ENCODE data around the gene WFDC12. TPM values are rescaled to one million over a fixed set of nuclear protein-coding genes. Genes with fewer than 3 reads are reported as not detected.

WFDC12 gene
- not detected in 5 replicates for total RNA-seq (2022; extraction: Qiagen RNA extraction; ENCODE audit: low read depth)

GRCh38 chr20:45124365-45124764, at the start of gene WFDC12:
TSS of gene WFDC12 (minus strand) at chr20:45124465. CDS start at chr20:45124447, 18 bp downstream.

GRCh38 chr20:45114465-45115385, 9.5 kb downstream of the WFDC12 start, which contains the start of gene WFDC5:
TSS of gene WFDC5 (minus strand) at chr20:45115174. CDS start at chr20:45115083, 91 bp downstream.

DNA sequence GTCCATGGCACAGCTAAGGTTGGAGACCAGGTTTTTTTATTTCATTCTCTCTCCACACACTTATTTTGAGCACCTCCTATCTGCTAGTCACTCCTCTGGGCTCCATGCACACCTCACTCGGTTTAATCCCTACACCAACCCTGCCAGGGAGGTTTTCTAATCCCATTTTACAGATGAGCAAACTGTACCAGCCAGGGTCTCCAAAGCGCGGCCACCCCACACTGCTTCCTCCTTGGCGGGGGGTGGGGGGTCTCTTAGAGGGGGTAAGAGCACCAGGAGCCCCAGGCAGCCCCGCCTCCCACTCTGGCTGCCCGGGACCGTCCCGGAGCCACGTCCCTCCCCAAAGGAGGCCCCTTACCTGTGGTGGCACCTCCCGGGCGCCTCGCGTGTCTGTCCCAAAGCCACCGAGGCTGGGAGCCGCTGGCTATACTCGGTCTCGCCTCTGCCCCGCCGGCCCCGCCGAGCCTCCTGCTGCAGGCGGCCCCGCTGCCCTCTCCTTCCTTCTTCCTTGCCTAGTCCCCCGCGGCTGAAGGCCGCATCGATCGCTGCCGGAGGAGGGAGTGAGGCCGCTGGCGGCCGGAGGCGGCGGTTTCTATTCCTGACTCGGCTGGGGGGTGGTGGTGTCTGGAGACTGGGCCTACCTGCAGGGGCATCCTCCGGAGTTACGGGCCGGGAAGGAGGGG, 23.6 kb downstream of the WFDC12 start, which contains the start of gene KCNS1:
TSS of gene KCNS1 (minus strand) at position 565 of the 683 bp plus-strand sequence. CDS start 1,891 bp downstream, outside the sequence.

Other genes with a start within 250 kb of the WFDC12 start
- 186 to 212 TPM (median 197 TPM) in 5 replicates for gene YWHAB, start 238.8 kb downstream of the WFDC12 start, total RNA-seq (2022; extraction: Qiagen RNA extraction; ENCODE audit: low read depth)
- gene PABPC1L, start 214.4 kb downstream of the WFDC12 start, total RNA-seq (2022; extraction: Qiagen RNA extraction; ENCODE audit: low read depth): 14.2 to 20.2 TPM (median 17.9 TPM) in 5 replicates
- gene TOMM34, start 164.1 kb downstream of the WFDC12 start, total RNA-seq (2022; extraction: Qiagen RNA extraction; ENCODE audit: low read depth): 39.4 to 43.9 TPM (median 42.4 TPM) in 5 replicates
- gene STK4, start 158.0 kb downstream of the WFDC12 start, total RNA-seq (2022; extraction: Qiagen RNA extraction; ENCODE audit: low read depth): 11.9 to 16.8 TPM (median 13.8 TPM) in 5 replicates
- not detected in 5 replicates for gene KCNS1, start 23.3 kb downstream of the WFDC12 start, total RNA-seq (2022; extraction: Qiagen RNA extraction; ENCODE audit: low read depth)
- gene WFDC5, start 9.3 kb downstream of the WFDC12 start, total RNA-seq (2022; extraction: Qiagen RNA extraction; ENCODE audit: low read depth): not detected in 5 replicates
- 1.9 to 3.2 TPM (median 2.4 TPM) in 5 replicates for gene PI3, start 50.4 kb upstream of the WFDC12 start, total RNA-seq (2022; extraction: Qiagen RNA extraction; ENCODE audit: low read depth)
- gene SEMG1, start 82.6 kb upstream of the WFDC12 start, total RNA-seq (2022; extraction: Qiagen RNA extraction; ENCODE audit: low read depth): not detected in 5 replicates
- not detected in 5 replicates for gene SEMG2, start 96.9 kb upstream of the WFDC12 start, total RNA-seq (2022; extraction: Qiagen RNA extraction; ENCODE audit: low read depth)
- gene SLPI, start 130.1 kb upstream of the WFDC12 start, total RNA-seq (2022; extraction: Qiagen RNA extraction; ENCODE audit: low read depth): 8.8 to 14.6 TPM (median 11.2 TPM) in 5 replicates
- not detected in 5 replicates for gene RBPJL, start 182.4 kb upstream of the WFDC12 start, total RNA-seq (2022; extraction: Qiagen RNA extraction; ENCODE audit: low read depth)
- gene MATN4, start 183.8 kb upstream of the WFDC12 start, total RNA-seq (2022; extraction: Qiagen RNA extraction; ENCODE audit: low read depth): 0.08 to 0.14 TPM (median 0.10 TPM) in 3 of 5 replicates, not detected in the others
- 111 to 147 TPM (median 128 TPM) in 5 replicates for gene SDC4, start 224.0 kb upstream of the WFDC12 start, total RNA-seq (2022; extraction: Qiagen RNA extraction; ENCODE audit: low read depth)
- 22.9 to 37.0 TPM (median 31.5 TPM) in 5 replicates for gene SYS1, start 238.7 kb upstream of the WFDC12 start, total RNA-seq (2022; extraction: Qiagen RNA extraction; ENCODE audit: low read depth)

Data from A549 treated with CpdA at 1 μM for 4 hours (cell line).